ENCODE measurements around the gene COL5A1. TPM values are rescaled to one million over a fixed set of nuclear protein-coding genes. Genes with fewer than 3 reads are reported as not detected.

COL5A1 gene
- total RNA-seq, 1 donor = 188 TPM

- no peak for TF ChIP-seq CTCF (IDR thresholded peaks at IDR 0.05; ENCODE audit: insufficient read depth, low read length)
- H3K4me3 ChIP-seq (ENCODE audit: low read depth, low read length) = no peak overlapping the region
- DNase-seq (ENCODE audit: low read depth) = no peak
Measured at GRCh38 chr9:134777153-134777552, 135.6 kb downstream of the COL5A1 start.

DNA sequence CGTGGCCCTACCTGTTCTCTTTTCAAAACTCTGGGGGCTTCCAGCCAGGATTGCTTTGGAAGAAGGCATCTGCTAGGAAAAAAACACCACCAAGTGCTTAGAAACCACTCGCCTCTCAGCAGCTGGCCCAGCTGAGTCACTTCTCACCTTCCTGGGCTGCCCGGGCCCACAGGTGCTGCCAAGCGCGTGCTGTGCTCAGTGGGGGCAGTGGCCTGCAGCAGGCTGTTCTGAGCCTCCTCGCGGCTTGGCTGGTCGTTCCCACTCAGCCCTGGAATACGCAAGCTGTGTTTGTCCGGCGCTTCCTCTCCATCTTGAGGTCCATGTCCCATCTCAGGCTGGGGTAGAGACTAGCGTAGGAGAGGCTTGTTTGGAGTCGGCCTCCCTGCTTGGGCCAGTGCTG, 136.6 kb downstream of the COL5A1 start:
- TF ChIP-seq CTCF (IDR thresholded peaks at IDR 0.05; ENCODE audit: insufficient read depth, low read length) = no peak

DNA sequence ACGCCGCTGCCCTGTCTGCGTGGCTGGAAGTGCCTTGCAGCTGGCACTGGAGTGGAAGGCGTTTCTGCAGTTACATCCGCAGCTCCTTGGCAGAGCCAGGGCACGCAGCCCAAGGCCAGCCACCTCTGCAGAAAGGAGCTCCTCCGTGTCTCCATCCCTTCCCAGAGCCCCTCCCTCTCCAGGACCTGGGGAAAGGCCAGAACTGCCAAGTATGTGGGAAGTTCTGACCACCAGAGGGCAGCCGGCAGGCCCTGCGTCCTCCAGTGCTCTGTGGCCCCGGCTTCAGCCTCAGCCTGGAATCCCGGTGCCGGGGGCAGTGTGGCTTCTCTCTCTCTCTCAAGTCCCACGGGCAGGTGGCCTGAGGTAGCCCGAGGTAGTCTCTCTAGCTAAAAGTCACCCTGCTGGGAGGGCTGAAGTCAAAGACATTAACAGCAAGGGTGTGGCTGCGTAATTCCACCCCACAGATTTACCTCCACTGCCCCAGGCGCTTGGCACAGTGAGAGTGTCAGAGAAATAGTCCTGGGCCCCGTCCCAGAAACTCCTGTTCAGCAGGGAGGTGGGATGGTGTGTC, 137.3 kb downstream of the COL5A1 start:
- no peak overlapping the region for H3K4me3 ChIP-seq (ENCODE audit: low read depth, low read length)
- peak; percentile 67 for DNase-seq (ENCODE audit: low read depth)
- TF ChIP-seq CTCF (IDR thresholded peaks at IDR 0.05; ENCODE audit: insufficient read depth, low read length) = peak; percentile 74

More for the DNA sequence above, 136.6 kb downstream of the COL5A1 start:
- H3K4me3 ChIP-seq (ENCODE audit: low read depth, low read length) = no peak overlapping the region
- DNase-seq (ENCODE audit: low read depth) = no peak

DNA sequence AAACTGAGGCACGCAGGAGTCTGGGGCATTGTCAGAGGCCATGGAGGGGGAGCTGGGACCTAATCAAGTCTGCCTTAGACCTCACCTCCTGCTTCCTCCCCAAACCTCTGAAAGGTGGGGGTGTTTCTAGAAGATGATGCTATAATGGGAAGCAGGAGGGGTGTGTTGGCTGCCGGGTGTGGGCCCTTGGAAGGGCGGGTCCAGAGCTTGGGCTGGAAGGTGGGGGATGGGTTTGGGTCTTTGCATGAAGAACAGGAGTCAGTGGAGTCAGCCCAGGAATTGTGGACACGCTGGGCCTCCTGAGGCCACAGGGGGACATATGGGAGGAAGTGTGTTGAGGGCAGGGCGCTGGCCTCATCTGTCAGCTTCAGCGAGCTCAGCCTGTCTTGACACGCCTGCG, 138.0 kb downstream of the COL5A1 start:
- TF ChIP-seq CTCF (IDR thresholded peaks at IDR 0.05; ENCODE audit: insufficient read depth, low read length) = no peak
- H3K4me3 ChIP-seq (ENCODE audit: low read depth, low read length) = no peak overlapping the region
- DNase-seq (ENCODE audit: low read depth) = no peak

DNA sequence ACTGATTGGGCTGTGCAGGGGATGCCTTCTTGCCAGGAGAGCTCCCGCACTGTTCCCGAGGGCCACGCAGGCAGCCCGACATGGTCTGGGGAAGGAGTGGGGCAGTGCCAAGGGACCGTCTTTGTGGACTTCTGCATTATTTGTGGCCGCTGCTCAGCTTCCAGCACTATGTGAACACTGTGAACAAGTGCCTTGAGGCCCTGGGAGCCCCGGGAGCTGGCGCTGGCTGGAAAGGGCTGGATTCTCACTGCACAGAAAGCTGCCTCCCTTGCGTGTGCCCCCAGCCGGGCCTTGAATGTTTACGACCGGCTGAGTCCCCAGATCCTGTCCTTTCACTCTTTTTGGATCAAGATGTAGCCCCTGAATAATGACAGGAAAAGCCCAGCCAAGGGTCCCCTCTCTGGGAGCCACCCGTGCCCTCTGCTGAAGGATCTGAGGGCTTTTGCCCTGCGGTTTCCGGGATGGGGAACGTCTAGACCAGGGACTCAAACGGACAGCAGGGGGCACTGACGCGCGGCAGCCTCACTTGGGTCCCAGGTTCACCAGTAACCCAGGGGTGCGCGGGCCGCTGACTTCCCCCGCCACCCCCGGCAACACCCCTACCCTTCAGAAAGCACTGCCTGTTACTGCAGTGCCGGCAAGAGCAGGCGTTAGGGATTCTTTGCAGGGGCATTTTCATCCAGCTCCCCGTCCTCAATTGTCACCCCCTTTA, 140.1 kb downstream of the COL5A1 start:
- no peak overlapping the region for H3K4me3 ChIP-seq (ENCODE audit: low read depth, low read length)
- TF ChIP-seq CTCF (IDR thresholded peaks at IDR 0.05; ENCODE audit: insufficient read depth, low read length) = peak; percentile 11
- DNase-seq (ENCODE audit: low read depth) = no peak

GRCh38 chr9:134782921-134783698, 141.5 kb downstream of the COL5A1 start:
- no peak for DNase-seq (ENCODE audit: low read depth)
- TF ChIP-seq CTCF (IDR thresholded peaks at IDR 0.05; ENCODE audit: insufficient read depth, low read length) = no peak

More at GRCh38 chr9:134782921-134783698, 141.5 kb downstream of the COL5A1 start:
- no peak overlapping the region for H3K4me3 ChIP-seq (ENCODE audit: low read depth, low read length)
